HCT116 (cell line): ENCODE results near the gene CDH23. TPM values are rescaled to one million over a fixed set of nuclear protein-coding genes. Genes with fewer than 3 reads are reported as not detected.

Experiments
- ATAC-seq: fragments of 200-7000 bp; cut with Tn5 transposase; 2 replicates; pipeline ENCODE4 v1.9.1; 2020; ENCODE audit warnings: mild to moderate bottlenecking, moderate library complexity
- BruUV-seq: library from RNA; stranded (reverse); fragments of 400-500 nt; replicated peaks from 2 replicates; lab custom pipeline; 2021; lab: Mats Ljungman, UMichigan
- CTCF ChIA-PET: fragments of 300-600 bp; sonication (Branson Sonifier 250); formaldehyde crosslinking; loops from one replicate; lab custom pipeline; 2021; ENCODE audit warnings: antibody characterized with exemption; lab: Charles Lee
- POLR2A ChIA-PET: fragments of 300-600, 350-600 bp; sonication (Branson Sonifier 250); formaldehyde crosslinking; loops from one replicate; lab custom pipeline; 2021; ENCODE audit warnings: antibody characterized with exemption; lab: Charles Lee
- RAD21 ChIA-PET, 2 experiments: fragments of 300-600 bp; sonication (Branson Sonifier 250); formaldehyde crosslinking; loops; one replicate each; lab custom pipeline; 2023; ENCODE audit warnings: low total read pairs in 2 of 2; ENCODE audit not compliant: uncharacterized antibody in 2 of 2, unreplicated experiment in 2 of 2, low non-redundant PET in 1 of 2; lab: Charles Lee
- DNase-seq: peaks from one replicate; pipeline ENCODE4 v3.0.0-alpha.2; 2010; ENCODE audit warnings: low read depth, low spot score
- H2AFZ ChIP-seq: fragments of 200-600 bp; shearing (Covaris generic), sonication (generic); 2 replicates; pipeline ENCODE4 v1.6.1; 2017; ENCODE audit warnings: low read depth, mixed run types, mixed read lengths, antibody characterized with exemption, low read length; ENCODE audit not compliant: poor library complexity, severe bottlenecking
- H3K27ac ChIP-seq: 2 replicates; pipeline ENCODE4 v1.5.1; 2012; ENCODE audit warnings: low read depth, low read length
- H3K27me3 ChIP-seq: fragments of 200-600 bp; sonication (generic); 2 replicates; pipeline ENCODE4 v1.6.1; 2016; ENCODE audit warnings: mixed run types, low read length, mixed read lengths; ENCODE audit not compliant: insufficient read depth
- H3K36me3 ChIP-seq, 2 experiments: fragments of 200-500 bp in 1 of 2; fragments of 200-600 bp in 1 of 2; sonication (Bioruptor generic) in 1 of 2; sonication (generic) in 1 of 2; 2 replicates each; pipeline versions ENCODE4 v1.5.1 to v1.6.1; 2014 to 2016; ENCODE audit warnings: low read length in 2 of 2, inconsistent platforms in 1 of 2, mixed read lengths in 1 of 2, mixed run types in 1 of 2; ENCODE audit not compliant: insufficient read depth in 2 of 2, control insufficient read depth in 1 of 2
- H3K4me1 ChIP-seq, 2 experiments: fragments of 200-600 bp in 1 of 2; sonication (generic) in 1 of 2; 2 replicates each; pipeline versions ENCODE4 v1.5.1 to v1.6.1; 2012 to 2017; ENCODE audit warnings: low read length in 2 of 2, inconsistent platforms in 1 of 2, mild to moderate bottlenecking in 1 of 2, mixed read lengths in 1 of 2, mixed run types in 1 of 2, moderate library complexity in 1 of 2; ENCODE audit not compliant: insufficient read depth in 2 of 2, control insufficient read depth in 1 of 2
- H3K4me2 ChIP-seq: fragments of 200-600 bp; sonication (generic); 2 replicates; pipeline ENCODE4 v1.6.1; 2017; ENCODE audit warnings: mixed run types, low read length, mixed read lengths
- H3K4me3 ChIP-seq, 2 experiments: fragments of 200-600 bp in 1 of 2; sonication (generic) in 1 of 2; replicated peaks in 1 of 2; 2 replicates each; pipeline ENCODE4 v1.5.1; 2011 to 2016; ENCODE audit warnings: low read length in 2 of 2, control low read depth in 1 of 2, low read depth in 1 of 2, mild to moderate bottlenecking in 1 of 2, mixed read lengths in 1 of 2, mixed run types in 1 of 2
- H3K79me2 ChIP-seq: fragments of 200-600 bp; sonication (generic); 2 replicates; pipeline ENCODE4 v1.6.1; 2017; ENCODE audit warnings: mild to moderate bottlenecking, mixed run types, low read length, moderate library complexity, mixed read lengths; ENCODE audit not compliant: insufficient read depth
- H3K9ac ChIP-seq: fragments of 200-600 bp; sonication (generic); 2 replicates; pipeline ENCODE4 v1.6.1; 2016; ENCODE audit warnings: low read length, mixed read lengths
- H3K9me2 ChIP-seq: fragments of 200-600 bp; sonication (generic), shearing (Covaris generic); 2 replicates; pipeline ENCODE4 v1.6.1; 2017; ENCODE audit warnings: mixed run types, mild to moderate bottlenecking, moderate library complexity; ENCODE audit not compliant: insufficient read depth
- H3K9me3 ChIP-seq, 2 experiments: fragments of 200-500 bp in 1 of 2; fragments of 200-600 bp in 1 of 2; sonication (Bioruptor generic) in 1 of 2; sonication (generic) in 1 of 2; 2 replicates each; pipeline ENCODE4 v1.6.1; 2014 to 2017; ENCODE audit warnings: low read length in 2 of 2, mixed read lengths in 2 of 2, inconsistent platforms in 1 of 2, low read depth in 1 of 2, mild to moderate bottlenecking in 1 of 2, mixed run types in 1 of 2, moderate library complexity in 1 of 2; ENCODE audit not compliant: control insufficient read depth in 1 of 2, insufficient read depth in 1 of 2
- H4K20me1 ChIP-seq: fragments of 200-600 bp; sonication (generic), shearing (Covaris generic); 2 replicates; pipeline ENCODE4 v1.6.1; 2017; ENCODE audit warnings: mixed run types, mild to moderate bottlenecking, moderate library complexity; ENCODE audit not compliant: insufficient read depth
- ATF3 ChIP-seq: IDR thresholded peaks from 2 replicates; pipeline ENCODE4 v1.6.1; 2012
- CTCF ChIP-seq, 3 experiments: fragments of 200-600 bp in 1 of 3; sonication (generic) in 1 of 3; IDR thresholded peaks in 2 of 3; conservative IDR thresholded peaks in 1 of 3; 2 replicates each; pipeline ENCODE4 v1.5.1; 2012 to 2017; ENCODE audit warnings: low read depth in 2 of 3, low read length in 2 of 3, antibody characterized with exemption in 1 of 3, borderline replicate concordance in 1 of 3, control low read depth in 1 of 3, mild to moderate bottlenecking in 1 of 3, mixed read lengths in 1 of 3, mixed run types in 1 of 3, moderate library complexity in 1 of 3; ENCODE audit not compliant: insufficient read depth in 1 of 3
- EGR1 ChIP-seq: IDR thresholded peaks from 2 replicates; pipeline ENCODE4 v1.6.1; 2012; ENCODE audit warnings: low read depth
- EZH2 ChIP-seq: fragments of 200-600 bp; sonication (generic); IDR thresholded peaks from 2 replicates; pipeline ENCODE4 v1.6.1; 2017; ENCODE audit warnings: antibody characterized with exemption, mixed run types
- EZH2phosphoT487 ChIP-seq: fragments of 200-600 bp; IDR thresholded peaks from 2 replicates; pipeline ENCODE4 v1.6.1; 2018; ENCODE audit warnings: antibody characterized with exemption, borderline replicate concordance
- FOSL1 ChIP-seq: IDR thresholded peaks from 2 replicates; pipeline ENCODE4 v1.6.1; 2012; ENCODE audit warnings: low read depth
- MAX ChIP-seq: IDR thresholded peaks from 2 replicates; pipeline ENCODE4 v1.6.1; 2012
- RAD21 ChIP-seq: IDR thresholded peaks from 2 replicates; pipeline ENCODE4 v1.6.1; 2012; ENCODE audit warnings: low read depth, mild to moderate bottlenecking
- REST ChIP-seq: IDR thresholded peaks from 2 replicates; pipeline ENCODE4 v1.6.1; 2012; ENCODE audit warnings: low read depth
- SIN3A ChIP-seq: IDR thresholded peaks from 2 replicates; pipeline ENCODE4 v1.6.1; 2012; ENCODE audit warnings: low read depth
- SRF ChIP-seq: IDR thresholded peaks from 2 replicates; pipeline ENCODE4 v1.6.1; 2012; ENCODE audit warnings: low read depth
- ZFX ChIP-seq: fragments of 450-650 bp; IDR thresholded peaks from 2 replicates; pipeline ENCODE4 v1.6.1; 2017
- ZNF274 ChIP-seq: fragments of 200-500 bp; sonication (Bioruptor generic); IDR thresholded peaks from 2 replicates; pipeline ENCODE4 v1.6.1; 2014; ENCODE audit warnings: mild to moderate bottlenecking, low read depth, low read length, inconsistent platforms
- intact Hi-C: fragments of 100-400 bp; cut with micrococcal nuclease; formaldehyde crosslinking; loops from 2 replicates; pipeline ENCODE4 v1.10.0; 2022
- total RNA-seq: library from RNA; stranded (reverse); gene quantifications from one replicate; pipeline ENCODE4 v1.2.1, GENCODE V29; 2021; ENCODE audit not compliant: unreplicated experiment

The CDH23 gene
- total RNA-seq, 1 experiment from 2014 or later = not detected

GRCh38 chr10:71458387-71458786, 61.7 kb downstream of the CDH23 start:
- Histone ChIP-seq H3K4me1 (no peaks in the 10 kb centered on the region), H3K27ac (no peak overlapping the region), H3K9me3 (no peaks in the 10 kb centered on the region), H3K79me2 (no peaks in the 10 kb centered on the region), H4K20me1 (no peaks in the 10 kb centered on the region), H3K4me2 (no peak overlapping the region), H2AFZ (no peak overlapping the region), H3K36me3 (no peaks in the 10 kb centered on the region), H3K4me3 (no peak overlapping the region)
- ChIA-PET RAD21 (no interaction called here), CTCF (no interaction called here)
- intact Hi-C loops = no loop called here
- ATAC-seq (no peak), DNase-seq (no peak)
- no TSS peak for BruUV-seq
- TF ChIP-seq EZH2phosphoT487 (no peak), EGR1 (no peak), ZFX (no peak), ATF3 (no peak), EZH2 (no peak), FOSL1 (no peak), ZNF274 (no peak), SRF (no peak), RAD21 (no peak)
- TF ChIP-seq, all 23 proteins: peak for 0
- Histone ChIP-seq H3K27me3 (peaks cover 7% of the 10 kb centered on the region; the same call in 1 of the 2 replicates), H3K9me2 (no peaks in the 10 kb centered on the region), H3K9ac (no peak overlapping the region)
- POLR2A ChIA-PET = interaction anchor here (0.9 kb wide), 1 partner anchor 10 kb away, joined by 3 read pairs; no protein-coding TSS in a partner anchor

- H3K9me2 ChIP-seq = no peaks in the 10 kb centered on the region
- no TSS peak for BruUV-seq
- no peaks in the 10 kb centered on the region for H3K9me3 ChIP-seq
- H2AFZ ChIP-seq = no peak overlapping the region
- ChIA-PET CTCF (interaction anchor here (1.1 kb wide), 1 partner anchor 26 kb away, joined by 3 read pairs; no protein-coding TSS in a partner anchor), RAD21 (no interaction called here), POLR2A (no interaction called here)
- no peaks in the 10 kb centered on the region for H3K36me3 ChIP-seq
- peaks cover 7% of the 10 kb centered on the region; the same call in 1 of the 2 replicates for H3K27me3 ChIP-seq
- DNase-seq = no peak
- H4K20me1 ChIP-seq = no peaks in the 10 kb centered on the region
- no peaks in the 10 kb centered on the region for H3K4me1 ChIP-seq
- H3K4me2 ChIP-seq = no peak overlapping the region
- intact Hi-C loops = no loop called here
- ATAC-seq = peak; percentile 55
- H3K4me3 ChIP-seq = no peak overlapping the region
- no peaks in the 10 kb centered on the region for H3K79me2 ChIP-seq
- H3K9ac ChIP-seq = no peak overlapping the region
- peak in 2 of 3 experiments; percentile 3 to 15; a peak in 1 of 6 replicates for TF ChIP-seq CTCF (IDR thresholded peaks at IDR 0.05 in 2 of 3, conservative IDR thresholded peaks at IDR 0.05 in 1 of 3; ENCODE audit: borderline replicate concordance in 1 of 3, insufficient read depth in 1 of 3, low read depth in 2 of 3, low read length in 2 of 3)
- TF ChIP-seq RAD21 = no peak
- TF ChIP-seq MAX = no peak
- TF ChIP-seq SIN3A = no peak
- no peak for TF ChIP-seq REST
- H3K27ac ChIP-seq = no peak overlapping the region
These were observed 62.8 kb downstream of the CDH23 start for GRCh38 chr10:71459513-71459912.
